ACHN (cell line): ENCODE results near the gene ARMC7.
A peak's percentile ranks its signal among the peaks of the same experiment; 100 is the strongest.
"Not testable (repeated sequence)": the region's sequence is repeated elsewhere in the genome, so short reads cannot be mapped to it uniquely, and the experiment has no call there.

ENCODE experiments used
- DNase-seq: peaks from one replicate; pipeline ENCODE4 v3.0.0-alpha.2; 2015
- in situ Hi-C: cut with HindIII; loops from 2 replicates; pipeline ENCODE4 v1.10.0; 2017; ENCODE audit warnings: low sequenced_read_pairs, low pct_ligation_motif_present, low pct_unique_long_range_greater_than_20kb

The ARMC7 gene

DNA sequence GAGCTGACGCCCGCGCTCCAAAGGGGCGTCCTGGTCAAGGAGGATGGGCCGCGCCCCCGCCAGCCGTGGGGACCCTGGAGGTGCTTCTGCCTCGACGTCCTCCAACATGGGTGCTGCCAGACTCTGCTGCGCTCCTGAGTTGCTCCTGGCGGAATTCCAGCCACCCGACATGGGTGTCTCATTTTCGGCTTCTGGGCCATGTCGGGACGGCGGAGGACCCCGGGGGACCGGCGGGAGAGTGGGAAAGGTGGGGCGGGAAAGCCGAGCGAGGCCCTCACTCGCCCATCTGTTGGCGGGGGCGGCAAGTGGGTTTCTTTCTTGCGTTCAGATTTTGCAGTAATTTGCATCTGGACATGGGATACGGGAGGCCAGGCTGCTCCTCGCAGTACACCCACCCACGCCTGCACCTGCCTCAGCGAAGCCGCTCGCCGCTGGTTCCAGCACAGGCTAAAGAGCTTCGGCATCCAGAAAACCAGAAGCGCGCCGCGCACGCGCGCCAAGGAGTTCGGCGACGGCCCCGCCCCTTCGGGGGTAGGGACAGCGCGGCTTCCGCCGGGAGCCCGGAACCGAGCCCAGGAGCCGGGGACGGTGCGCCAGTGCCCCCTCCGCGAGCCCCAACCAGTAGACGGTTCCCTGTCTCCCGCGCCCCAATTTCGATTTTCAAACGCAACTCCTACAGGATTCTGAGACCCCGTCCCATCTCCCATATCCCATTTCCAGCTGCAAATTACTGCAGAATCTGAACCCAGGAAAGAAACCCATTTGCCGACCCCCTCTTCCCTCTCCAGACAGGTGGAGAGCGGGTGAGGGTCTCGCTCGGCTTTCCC, at the start of gene ARMC7:
ARMC7 (plus strand) TSS at position 563 of the 827 bp plus-strand sequence. CDS start 320 bp downstream, outside the sequence.
- in situ Hi-C loops: no loop called here
- peak; percentile 89 for DNase-seq

DNA sequence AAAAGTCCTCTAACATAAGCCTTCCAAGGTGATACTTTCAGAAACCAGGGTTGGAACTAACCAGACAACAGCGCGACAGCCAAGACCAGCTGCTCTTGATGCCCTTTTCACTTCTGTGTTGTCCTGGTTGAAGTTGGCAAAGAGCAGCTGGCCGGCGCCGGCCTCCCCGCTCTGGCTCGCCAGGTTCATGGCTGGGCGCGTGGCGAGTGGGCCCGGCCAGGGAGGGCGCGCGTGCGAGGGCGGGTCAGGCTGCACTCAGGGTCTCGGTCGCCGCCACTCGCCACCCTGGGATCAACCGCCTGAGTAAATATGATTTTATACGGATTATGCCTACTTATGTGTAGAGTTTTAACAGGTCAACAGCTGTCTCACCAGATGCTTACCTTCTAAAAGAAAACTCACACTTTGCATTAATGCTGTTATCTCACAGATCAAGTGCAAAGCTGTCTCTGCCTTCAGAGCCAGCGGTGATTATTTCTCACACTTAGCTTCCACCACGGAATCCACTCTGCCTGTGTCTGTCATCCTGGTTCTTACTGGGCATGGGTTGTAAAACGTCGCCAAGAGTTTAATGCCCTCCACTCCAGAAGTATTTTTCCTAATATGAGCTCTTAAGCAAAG, 49.2 kb upstream of the ARMC7 start:
- in situ Hi-C loops: no loop called here
- DNase-seq: no peak

DNA sequence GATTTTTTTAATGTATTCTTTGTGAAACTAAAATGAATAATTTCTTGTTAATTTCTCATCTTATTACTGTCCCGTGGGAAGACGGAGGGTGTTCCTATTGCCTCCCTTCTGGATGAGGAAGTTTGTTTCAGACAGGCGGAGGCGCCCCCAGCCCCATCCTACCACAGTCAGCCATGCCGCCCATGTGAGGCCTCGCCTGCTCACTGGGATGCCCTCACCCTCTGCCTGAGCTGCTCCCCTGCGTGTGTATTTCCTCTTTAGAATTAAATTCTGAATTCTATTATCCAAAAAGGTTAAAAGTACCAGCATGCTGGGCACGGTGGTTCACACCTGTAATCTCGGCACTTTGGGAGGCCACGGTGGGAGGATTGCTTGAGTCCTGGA, 48.7 kb upstream of the ARMC7 start:
- no peak for DNase-seq
- in situ Hi-C loops: no loop called here

DNA sequence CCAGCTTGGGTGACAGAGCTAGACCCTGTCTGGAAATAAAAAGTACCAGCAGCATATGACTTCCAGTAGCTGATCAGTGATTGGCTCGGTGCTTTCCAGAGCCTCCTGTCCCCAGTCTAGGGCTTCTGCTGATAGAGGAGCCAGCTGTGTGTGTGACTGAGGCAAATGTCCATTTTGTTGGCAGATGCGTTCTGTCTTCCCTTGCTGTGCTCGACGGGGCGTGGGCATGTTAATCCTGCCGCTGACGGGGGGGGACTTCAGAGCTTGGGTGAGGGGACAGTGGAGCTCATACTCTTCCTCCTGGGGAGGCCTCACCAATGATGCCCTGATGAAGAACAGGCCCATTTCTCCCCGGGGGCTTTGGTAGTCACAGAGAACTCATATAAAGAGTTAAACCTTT, 48.2 kb upstream of the ARMC7 start:
- DNase-seq: no peak
- in situ Hi-C loops: no loop called here

DNA sequence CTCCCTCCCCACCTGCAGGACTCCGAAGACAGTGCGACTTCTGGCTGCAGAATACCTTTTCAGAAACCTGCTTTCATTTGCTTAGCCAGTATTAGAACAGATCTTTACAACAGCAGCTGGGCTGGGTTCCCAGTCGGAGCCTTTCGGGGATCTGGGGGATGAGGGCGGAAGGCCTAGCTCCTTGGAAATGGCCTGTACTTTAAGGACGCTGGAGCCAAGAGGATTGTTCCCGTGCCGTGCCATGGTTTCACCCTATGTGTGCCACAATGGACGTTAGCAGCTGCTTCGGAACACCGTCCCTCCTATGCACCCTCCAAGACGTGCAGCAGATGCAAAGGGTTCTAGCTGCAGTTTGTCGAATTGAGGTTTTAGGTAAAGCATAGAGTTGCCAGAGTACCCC, 46.6 kb upstream of the ARMC7 start:
- in situ Hi-C loops: no loop called here
- no peak for DNase-seq

DNA sequence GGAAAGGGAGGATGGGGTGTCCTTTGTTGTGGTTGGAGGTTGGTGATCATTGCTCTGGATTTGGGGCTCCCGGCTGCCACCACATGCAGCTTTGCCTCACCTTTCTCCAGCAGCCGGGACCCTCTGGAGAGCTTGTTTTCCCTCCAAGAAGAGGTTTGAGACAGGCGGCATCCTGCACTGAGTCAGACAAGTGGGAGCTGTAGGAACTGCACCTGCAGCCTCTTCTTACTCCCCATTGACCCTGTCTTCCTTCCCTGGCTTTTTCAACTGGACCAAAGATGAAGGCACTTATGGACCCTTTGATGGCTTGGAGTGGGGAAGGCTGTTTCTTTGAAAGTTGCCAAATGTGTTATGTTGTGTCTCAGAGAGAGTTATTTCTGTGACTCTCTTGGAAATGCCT, 46.1 kb upstream of the ARMC7 start:
- DNase-seq: no peak
- in situ Hi-C loops: no loop called here

DNA sequence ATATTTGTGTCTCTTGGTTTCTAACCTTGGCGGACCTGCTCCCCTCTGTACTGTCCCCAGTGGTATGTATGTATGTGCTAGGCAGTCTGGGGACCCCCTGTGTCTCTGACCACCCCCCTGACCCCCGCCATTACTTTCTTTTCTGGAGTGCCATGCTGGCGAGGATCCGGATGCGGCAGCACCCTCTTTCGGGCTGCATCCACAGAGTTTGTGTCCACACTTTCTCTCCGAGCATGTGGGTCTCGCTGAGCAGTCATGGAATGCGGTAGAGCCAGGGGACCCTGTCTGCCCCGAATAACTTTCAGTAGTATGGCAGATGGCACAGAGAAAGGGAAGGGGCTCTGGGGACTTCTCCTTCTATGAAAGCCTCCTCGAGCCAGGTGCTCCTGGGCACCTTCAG, 45.7 kb upstream of the ARMC7 start:
- no peak for DNase-seq
- in situ Hi-C loops: no loop called here

DNA sequence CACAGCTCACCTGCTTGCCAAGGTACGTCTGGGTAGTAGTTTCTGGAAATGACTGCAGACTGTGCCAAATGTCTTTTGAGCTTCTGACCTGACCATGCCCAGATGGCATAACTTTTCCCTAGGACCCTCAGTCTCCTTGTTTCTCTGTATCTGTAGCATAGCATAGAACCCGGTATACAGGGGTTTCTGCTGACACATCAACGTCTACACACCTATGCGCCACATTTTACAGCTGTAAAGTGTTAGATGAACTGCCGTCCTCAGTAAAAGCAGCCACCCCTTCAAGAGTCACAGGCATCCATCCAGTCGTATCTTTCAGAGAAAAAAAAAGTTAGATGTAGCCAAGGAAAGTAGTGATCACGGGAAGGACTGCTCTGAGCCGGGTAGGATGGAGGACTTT, 45.3 kb upstream of the ARMC7 start:
- in situ Hi-C loops: no loop called here
- no peak for DNase-seq

DNA sequence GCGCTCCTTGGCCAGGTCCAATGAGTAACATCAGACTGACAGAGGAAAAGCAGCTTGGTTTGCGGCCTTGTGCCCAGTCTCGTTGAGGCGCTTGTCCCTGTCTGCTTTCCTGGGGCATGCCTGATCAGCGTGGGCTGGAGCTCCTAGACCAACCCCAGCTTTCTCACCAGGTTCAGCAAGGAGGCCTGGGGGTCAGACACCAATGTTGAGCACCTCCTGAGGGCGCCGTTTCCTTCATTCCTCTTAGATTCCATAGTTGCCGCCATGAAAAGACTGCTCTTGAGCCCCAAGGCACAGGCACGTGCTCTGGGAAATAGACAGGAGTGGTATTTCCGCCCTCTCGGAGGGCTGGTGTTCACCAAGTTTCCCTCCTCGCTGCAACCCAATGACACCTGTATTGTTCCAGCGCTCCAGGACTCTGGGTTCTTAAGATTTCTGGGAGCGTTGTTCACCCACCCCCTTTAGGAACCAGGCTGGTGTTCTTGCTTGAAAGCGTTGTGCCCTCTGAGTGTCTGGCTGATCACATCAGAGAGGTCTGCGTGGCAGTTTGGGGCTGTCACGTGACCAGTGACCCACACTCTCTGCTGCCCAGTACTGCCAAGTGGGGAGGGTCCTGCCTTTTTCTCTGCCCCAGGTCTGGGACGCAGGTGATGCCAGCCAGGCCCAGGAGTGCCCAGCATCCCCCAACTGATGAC, 44.8 kb upstream of the ARMC7 start:
- in situ Hi-C loops: no loop called here
- no peak for DNase-seq

DNA sequence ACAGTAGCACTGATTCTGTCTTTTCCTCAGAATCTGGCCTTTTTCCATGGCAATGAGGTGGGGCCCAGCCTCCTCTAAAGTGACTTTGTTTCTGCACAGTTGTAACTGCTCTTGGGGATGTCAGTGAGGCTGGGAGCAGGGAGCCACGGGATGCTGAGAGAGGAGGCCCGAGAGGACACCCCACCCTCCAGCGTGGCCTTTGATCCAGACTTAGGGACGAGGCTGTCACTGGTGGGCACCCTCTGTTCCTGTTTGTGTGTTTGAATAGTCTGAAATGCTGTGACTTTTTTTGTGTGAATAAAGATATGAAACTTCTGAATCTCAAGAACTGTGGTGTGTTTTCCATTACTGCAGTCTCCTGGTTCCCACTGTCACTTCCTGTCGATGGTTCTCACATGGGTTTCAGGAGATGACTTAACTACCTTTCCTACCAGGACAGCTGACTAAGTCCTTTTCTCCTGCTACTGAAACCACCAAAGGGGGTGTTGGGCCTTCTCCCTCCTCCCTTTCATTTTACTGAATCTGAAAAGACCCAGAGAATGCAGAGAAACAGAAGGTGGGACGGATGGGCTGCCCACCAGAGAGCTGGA, 44.1 kb upstream of the ARMC7 start:
- no peak for DNase-seq
- in situ Hi-C loops: no loop called here

DNA sequence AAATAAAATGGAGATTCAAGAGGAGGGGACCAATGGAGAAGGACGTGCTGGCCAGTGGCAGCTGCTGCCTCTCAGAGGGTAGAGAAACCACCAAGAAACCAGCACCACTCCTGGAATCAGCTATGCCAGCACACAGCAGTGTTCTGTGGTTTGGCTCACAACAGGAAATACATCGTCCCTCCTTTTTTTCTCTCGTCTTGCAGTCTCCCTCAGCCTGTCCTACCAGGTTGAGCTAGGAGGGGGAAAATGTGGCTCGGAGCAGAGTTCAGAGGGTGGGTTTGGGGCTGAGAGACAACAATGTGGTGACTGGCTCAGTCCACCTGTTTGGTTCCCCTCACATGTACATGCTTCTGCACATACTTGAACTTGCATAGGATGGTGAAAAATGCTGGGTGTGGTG, 41.9 kb upstream of the ARMC7 start:
- DNase-seq: no peak
- in situ Hi-C loops: no loop called here

DNA sequence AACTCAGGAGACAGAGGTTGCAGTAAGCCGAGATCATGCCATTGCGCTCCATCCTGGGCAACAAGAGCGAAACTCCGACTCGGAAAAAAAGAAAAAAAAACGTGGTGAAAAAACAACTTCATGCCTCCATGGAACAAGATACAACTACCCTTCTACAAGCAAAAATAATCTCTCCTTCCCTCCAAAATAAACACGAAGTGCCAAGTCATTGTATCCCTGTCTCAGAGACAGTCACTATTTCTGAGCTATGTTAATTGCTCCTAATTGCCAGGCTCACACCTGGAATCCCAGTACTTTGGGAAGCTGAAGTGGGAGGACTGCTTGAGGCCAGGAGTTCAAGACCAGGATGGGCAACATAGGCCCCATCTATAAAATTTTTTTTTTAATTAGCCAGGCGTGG, 41.0 kb upstream of the ARMC7 start:
- no peak for DNase-seq
- in situ Hi-C loops: no loop called here

DNA sequence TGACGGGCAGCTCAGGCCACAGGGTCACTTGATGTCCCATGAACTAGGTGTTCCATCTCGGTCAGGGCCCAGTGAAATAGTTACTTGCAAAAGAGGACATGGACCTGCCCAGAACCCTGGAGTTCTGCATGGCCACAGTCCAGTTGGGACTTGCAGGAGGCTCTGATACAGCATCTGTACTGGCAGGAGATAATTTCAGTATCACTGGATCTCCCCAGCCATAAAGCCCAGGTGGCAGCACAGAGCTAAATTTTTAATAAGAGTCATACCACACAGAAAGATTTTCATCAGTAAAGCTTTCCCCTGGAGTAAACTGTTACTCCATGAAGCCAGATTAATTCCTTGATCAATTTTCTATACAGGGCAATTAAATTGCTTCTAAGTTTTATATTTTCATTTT, 40.0 kb upstream of the ARMC7 start:
- in situ Hi-C loops: no loop called here

DNA sequence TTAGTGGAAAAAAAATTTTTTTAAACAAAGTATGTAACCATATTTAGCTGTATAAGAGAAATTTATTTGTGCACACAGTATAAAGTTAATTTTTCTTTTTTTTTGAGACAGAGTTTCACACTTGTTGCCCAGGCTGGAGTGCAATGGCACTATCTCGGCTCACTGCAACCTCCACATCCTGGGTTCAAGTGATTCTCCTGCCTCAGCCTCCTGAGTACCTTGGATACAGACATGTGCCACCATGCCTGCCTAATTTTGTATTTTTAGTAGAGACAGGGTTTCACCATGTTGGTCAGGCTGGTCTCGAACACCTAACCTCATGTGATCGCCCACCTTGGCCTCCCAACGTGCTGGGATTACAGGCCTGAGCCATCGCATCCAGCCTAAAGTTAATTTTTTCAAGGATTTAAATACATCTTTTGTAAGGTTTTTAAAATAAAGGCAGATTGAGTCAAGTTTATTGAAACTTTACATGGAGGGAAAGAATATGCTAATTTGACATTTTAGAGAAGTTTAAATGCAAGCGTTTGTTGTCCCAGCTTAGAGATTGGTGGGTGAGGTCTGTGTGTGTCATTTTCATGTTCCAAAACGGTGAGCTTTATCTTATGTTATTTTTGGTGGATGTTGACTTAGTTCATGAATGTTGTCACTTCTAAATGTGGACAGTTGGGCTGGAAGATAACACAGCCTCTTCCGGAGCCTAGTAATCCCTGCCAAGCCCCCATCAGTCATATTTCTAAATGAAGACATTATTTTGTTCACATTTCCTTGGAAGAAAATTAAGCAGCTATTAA, 38.1 kb upstream of the ARMC7 start:
- in situ Hi-C loops, DNase-seq: not testable (repeated sequence)

More for the DNA sequence above, 40.0 kb upstream of the ARMC7 start:
- peak; percentile 69 for DNase-seq

DNA sequence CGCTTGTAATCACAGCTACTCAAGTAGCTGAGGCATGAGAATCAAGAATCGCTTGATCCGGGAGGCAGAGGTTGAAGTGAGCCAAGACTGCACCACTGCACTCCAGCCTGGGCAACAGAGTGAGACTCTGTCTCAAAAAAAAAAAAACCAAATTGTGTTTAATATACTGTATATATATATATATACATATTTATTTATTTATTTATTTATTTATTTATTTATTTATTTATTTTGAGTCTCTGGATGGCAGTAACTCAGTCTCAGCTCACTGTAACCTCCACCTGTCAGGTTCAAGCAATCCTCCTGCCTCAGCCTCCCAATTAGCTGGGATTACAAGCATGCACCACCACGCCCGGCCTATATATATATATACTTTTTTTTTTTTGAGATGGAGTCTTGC, 36.9 kb upstream of the ARMC7 start:
- in situ Hi-C loops, DNase-seq: not testable (repeated sequence)

DNA sequence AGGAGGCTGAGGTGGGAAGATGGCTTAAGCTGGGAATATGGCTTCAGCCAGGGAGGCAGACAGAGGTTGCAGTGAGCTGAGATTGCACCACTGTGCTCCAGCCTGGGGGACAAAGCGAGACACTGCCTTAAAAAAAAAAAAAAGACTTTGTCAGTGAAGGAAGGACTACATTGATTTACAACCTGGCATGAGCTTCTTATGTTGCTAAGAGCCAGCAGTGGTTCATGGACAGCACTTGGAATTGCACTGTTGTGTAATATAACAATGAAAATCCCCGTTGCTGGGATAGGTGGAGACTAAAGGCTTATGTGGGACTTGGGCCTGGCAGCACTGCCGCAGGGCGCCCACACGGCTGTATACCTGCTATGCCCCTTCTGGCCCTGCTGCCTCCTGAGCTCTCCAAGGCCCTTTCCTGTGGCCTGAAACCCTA, 36.1 kb upstream of the ARMC7 start:
- DNase-seq: no peak
- in situ Hi-C loops: no loop called here

DNA sequence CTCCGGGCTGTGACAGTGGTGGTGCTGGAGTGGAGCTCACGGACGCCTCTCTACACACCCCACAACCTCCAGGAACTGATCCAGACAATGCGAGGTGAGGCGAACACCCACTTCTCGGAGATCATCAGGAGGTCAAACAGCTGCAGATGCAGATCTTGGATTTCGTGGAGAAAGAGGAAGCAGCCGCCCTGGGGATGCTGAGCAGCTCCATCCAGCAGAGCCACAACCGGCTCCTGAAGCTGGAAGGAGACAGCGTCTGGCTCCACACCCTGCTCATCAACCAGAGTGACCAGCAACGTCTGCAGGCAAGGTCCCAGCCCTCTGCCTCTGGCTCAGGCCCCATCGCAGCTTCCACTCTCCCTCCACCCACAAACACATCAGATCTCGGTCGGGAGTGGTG, 35.2 kb upstream of the ARMC7 start:
- DNase-seq: no peak
- in situ Hi-C loops: no loop called here

DNA sequence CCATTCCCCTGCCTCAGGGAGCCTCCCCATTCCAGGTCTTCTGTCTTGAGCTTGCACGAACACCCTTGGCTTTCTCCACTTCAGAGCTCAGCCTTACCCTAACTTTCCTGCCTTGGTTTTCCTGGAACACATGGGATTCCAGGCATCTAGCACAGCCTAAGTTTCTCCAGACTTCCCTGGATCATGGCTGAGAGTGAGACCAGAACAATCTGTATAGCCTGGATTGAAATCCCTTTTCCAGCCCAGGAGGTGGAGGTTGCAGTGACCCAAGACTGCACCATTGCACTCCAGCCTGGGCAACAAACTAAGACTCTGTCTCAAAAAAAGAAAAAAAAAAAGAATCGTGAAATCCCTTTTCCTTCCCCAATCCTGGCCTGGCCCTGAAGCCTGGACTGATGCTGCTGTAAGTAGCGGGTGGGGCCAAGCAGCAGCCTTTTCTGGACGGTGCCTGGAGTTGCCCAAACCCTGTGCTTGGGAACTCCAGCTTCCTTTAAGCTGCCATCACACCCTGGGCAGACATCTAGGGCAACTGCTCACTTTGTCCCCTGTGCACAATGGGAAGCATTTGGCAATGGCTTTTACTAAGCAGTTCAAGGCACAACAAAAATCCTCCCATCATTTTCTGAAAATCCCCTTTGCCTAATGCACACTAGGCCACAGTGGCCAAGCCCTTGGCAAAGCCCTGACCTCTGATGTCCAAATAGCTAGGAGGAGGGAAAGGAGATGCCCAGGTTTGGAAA, 34.0 kb upstream of the ARMC7 start:
- in situ Hi-C loops: no loop called here
- DNase-seq: no peak
